Right forelimb (tissue), 1 donor: ENCODE measurements around the gene TMEM25.
A peak's percentile ranks its signal among the peaks of the same experiment; 100 is the strongest.
"Not testable (repeated sequence)": the region's sequence is repeated elsewhere in the genome, so short reads cannot be mapped to it uniquely, and the experiment has no call there.

Source experiments
- DNase-seq: peaks from one replicate; pipeline ENCODE4 v3.0.0-alpha.2; 2018

Gene TMEM25

DNA sequence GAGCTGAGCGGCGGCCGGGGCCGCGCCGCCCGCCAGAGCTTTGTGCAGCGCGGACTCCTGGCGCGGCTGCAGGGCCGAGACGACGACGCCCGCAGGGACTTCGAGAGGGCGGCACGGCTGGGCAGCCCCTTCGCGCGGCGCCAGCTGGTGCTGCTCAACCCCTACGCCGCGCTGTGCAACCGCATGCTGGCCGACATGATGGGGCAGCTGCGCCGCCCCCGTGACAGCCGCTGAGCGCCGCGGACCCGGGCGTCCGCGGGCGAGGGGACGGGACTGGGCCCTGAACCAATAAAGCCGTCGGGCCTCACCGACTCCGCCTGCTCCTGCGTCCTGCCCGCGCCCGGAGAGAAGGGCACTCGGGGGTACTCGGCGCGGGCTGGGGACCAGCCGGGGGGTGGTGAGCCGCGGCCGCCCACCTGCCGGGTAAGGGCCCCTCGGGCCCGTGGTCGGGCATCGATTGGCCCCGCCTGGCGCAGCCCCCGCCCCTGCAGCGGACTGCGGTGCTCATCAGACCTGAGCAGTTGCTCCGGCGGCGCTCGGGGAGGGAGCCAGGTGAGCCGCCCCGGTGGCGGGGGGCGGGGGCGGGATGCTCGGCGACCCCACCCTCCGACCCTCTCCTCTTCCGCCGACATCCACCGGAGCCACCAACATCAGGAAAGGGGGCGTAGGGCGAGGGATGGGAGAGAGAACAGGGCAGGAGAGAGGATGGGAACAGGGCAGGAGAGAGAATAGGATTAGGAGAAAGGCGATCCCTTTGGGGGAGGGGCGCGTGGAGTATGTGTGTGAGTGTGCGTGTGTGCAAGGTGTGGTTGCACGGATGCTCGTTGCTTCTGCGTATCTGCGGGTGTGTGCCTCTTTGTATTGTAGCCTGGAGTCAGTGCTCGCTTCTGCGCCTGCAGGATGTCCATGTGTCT is at the start of gene TMEM25:
TMEM25 (plus strand) TSS at position 510 of the 914 bp plus-strand sequence. CDS start 610 bp downstream, outside the sequence.
- peak; percentile 83 for DNase-seq

- not testable (repeated sequence) for DNase-seq
These were observed 49.8 kb upstream of the TMEM25 start for GRCh38 chr11:118481238-118481637.

GRCh38 chr11:118484405-118484804 is 46.6 kb upstream of the TMEM25 start:
- no peak for DNase-seq

DNA sequence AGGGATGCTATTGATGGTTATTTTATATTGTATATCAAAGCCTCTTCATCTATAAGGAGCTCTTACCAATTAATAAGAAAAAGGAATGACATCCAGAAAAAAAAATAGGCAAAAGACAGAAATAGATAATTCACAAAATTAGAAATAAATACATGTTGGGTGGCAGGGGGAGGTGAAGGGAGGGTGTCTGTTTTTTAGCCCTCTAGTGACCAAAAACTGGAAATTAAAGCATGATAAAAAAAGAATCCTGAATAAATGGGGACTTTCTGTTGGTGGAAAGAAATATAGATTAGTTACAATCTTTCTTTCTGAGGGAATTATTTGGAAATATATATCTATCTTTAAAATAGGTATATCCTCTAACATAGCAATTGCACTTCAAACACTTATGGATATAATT is 45.7 kb upstream of the TMEM25 start:
- no peak for DNase-seq

- peak; percentile 85 for DNase-seq
These were observed 42.4 kb upstream of the TMEM25 start for GRCh38 chr11:118488480-118489109.

DNA sequence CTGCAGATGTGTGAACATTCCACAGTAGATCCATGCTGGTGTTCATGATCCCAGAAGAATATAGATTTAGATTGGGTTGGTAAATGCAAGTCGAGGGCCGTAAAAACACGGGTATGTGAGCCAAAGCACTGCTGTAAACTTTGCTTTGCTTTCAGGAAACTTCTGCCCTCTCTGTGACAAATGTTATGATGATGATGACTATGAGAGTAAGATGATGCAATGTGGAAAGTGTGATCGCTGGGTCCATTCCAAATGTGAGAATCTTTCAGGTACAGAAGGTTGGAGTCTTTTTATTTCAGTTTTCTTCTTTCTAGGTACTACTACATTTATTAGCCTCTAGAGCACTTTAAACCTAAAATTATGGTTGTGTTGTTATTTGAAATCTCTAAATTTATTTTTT is 40.0 kb upstream of the TMEM25 start:
- DNase-seq = no peak

GRCh38 chr11:118497831-118498230 is 33.2 kb upstream of the TMEM25 start:
- DNase-seq = no peak

DNA sequence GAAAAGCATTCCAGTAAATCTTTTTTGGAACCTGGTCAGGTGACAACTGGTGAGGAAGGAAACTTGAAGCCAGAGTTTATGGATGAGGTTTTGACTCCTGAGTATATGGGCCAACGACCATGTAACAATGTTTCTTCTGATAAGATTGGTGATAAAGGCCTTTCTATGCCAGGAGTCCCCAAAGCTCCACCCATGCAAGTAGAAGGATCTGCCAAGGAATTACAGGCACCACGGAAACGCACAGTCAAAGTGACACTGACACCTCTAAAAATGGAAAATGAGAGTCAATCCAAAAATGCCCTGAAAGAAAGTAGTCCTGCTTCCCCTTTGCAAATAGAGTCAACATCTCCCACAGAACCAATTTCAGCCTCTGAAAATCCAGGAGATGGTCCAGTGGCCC is 27.8 kb upstream of the TMEM25 start:
- DNase-seq = no peak

DNA sequence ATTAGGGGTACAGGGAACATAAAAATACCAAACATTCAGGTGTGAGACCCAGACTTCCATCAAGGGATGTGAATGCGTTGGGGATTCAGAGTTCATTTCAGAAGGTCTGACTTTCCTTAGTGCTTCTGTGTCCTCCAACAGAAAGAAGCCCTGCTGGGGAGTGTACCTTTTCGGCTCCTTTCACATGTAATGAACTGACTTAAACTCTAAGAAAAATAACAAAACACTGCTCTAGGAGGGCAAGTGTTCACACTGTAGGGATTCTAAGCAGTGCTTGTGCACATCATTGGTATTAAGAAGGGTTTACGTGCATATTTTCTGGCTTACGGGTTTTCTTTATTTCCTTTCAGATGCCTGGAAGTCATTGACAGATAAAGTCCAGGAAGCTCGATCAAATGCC is 19.4 kb upstream of the TMEM25 start:
- no peak for DNase-seq

- no peak for DNase-seq
These were observed 16.9 kb upstream of the TMEM25 start for GRCh38 chr11:118514103-118514502.

- DNase-seq = no peak
These were observed 11.4 kb upstream of the TMEM25 start for GRCh38 chr11:118519549-118519948.

- no peak for DNase-seq
These were observed 9.1 kb upstream of the TMEM25 start for GRCh38 chr11:118521892-118522311.

DNA sequence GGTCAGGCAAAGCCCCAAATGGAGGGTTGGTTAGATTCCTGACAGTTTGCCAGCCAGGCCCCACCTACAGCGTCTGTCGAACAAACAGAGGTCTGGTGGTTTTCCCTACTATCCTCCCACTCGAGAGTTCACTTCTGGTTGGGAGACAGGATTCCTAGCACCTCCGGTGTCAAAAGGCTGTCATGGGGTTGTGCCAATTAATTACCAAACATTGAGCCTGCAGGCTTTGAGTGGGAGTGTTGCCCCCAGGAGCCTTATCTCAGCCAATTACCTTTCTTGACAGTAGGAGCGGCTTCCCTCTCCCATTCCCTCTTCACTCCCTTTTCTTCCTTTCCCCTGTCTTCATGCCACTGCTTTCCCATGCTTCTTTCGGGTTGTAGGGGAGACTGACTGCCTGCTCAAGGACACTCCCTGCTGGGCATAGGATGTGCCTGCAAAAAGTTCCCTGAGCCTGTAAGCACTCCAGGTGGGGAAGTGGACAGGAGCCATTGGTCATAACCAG is 8.4 kb upstream of the TMEM25 start:
- no peak for DNase-seq

GRCh38 chr11:118524356-118524755 is 6.6 kb upstream of the TMEM25 start:
- DNase-seq = no peak

GRCh38 chr11:118524757-118525470 is 6.1 kb upstream of the TMEM25 start:
- no peak for DNase-seq

DNA sequence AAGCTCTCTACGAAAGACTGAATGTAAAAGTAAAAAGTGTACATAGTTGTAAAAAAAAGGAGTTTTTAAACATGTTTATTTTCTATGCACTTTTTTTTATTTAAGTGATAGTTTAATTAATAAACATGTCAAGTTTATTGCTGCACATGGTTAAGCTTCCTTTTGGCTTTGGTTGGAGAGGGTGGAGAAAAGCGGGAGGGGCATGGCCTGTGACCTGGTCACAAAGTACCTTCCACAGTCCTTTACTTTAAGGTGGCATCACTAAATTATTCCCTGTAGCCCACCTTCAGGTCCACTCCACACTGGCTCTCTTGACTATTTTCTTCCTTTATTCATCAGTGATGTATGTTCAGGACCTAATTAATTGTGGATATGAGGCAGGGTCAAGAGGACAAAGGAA is 4.3 kb upstream of the TMEM25 start:
- no peak for DNase-seq

GRCh38 chr11:118527109-118527508 is 3.9 kb upstream of the TMEM25 start, which contains the start of gene TTC36:
TSS of gene TTC36 (plus strand) at chr11:118527474. CDS start at chr11:118527495, 21 bp downstream.
- DNase-seq = no peak

- DNase-seq = no peak
These were observed 2.5 kb upstream of the TMEM25 start for GRCh38 chr11:118528511-118528910.

DNA sequence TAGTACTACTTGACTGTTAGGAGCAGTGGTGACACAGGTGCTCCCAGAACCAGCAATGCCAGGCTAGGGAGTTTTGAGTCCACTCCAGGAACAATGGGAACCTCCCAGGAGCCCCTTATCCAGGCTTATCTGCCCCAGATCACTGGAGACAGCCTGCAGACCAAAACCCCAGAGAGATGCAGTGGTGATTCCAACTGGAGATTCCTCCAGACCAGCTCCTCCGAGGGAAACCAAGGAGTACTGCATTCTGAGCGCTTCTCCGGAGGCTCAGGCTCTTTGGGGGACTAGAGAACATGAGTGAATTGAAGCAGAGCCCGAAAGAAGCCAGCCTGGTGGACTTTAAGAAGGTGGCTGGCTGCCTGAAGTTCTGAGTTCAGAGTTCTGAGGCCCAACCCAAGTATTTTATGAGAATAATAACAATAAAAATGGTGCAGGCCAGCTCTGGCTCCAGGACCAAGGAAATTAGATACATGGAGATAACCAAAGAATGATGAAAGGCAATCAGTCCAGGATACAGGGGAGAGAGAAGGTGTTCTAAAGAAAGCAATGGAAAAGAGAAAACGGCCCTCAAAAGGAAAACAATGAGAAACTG is 1.3 kb upstream of the TMEM25 start:
- DNase-seq = no peak

- DNase-seq = no peak
These were observed 761 bp upstream of the TMEM25 start for GRCh38 chr11:118530180-118530682.

DNA sequence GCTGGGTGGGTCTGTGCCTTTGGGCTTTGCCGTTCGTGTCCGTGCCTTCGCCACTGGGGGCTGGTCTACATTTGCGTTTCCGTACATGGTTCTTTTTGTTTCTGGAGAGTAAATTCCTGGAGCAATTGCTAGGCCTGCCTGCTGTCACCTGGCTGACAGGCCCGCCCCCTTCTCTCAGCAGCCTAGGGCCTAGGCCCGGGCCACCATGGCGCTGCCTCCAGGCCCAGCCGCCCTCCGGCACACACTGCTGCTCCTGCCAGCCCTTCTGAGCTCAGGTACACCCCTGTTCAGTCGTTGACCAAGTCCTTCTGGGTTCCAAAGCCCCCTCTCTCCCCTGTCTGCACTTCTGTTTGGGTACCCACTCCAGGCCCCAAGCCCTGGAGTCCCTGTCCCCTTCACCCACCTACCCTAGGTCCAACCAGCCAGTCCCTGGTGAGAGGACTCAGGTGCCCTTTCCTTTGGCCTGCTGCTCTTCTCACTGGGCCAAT is 649 bp downstream of the TMEM25 start:
- DNase-seq = no peak

- DNase-seq = no peak
These were observed 1.1 kb downstream of the TMEM25 start for GRCh38 chr11:118532091-118532490.
